Spleen (tissue), 7 donors: ENCODE data around the gene STX18.

Experiments
- CTCF ChIP-seq, 11 experiments: fragments of 200-600 bp in 7 of 11; fragments of 450-650 bp in 4 of 11; sonication (generic) in 4 of 11; IDR thresholded peaks in 8 of 11; conservative IDR thresholded peaks in 3 of 11; 1 replicate in 7 of 11; 2 replicates in 4 of 11; pipeline versions ENCODE4 v1.4.0 to v1.8.0; 2016 to 2021; ENCODE audit warnings: antibody characterized with exemption in 11 of 11, inconsistent platforms in 4 of 11, mild to moderate bottlenecking in 1 of 11
- POLR2A ChIP-seq, 3 donors: fragments of 450-650 bp; IDR thresholded peaks; one replicate each; pipeline ENCODE4 v1.5.1; 2017; ENCODE audit warnings: antibody characterized with exemption in 3 of 3, mild to moderate bottlenecking in 1 of 3
- donor health status: DM: no; HTN: no; CAD: no; lungs with moderate emphysema.
- donor health status: DM: no; HTN: no; CAD: no.
- donor health status: DM: no; HTN: no; CAD: no.

GRCh38 chr4:4427886-4428285, 114.0 kb downstream of the STX18 start:
- TF ChIP-seq CTCF (IDR thresholded peaks at IDR 0.05 in 8 of 11, conservative IDR thresholded peaks at IDR 0.05 in 3 of 11) (no peak), POLR2A (IDR thresholded peaks at IDR 0.05) (no peak)
